Erythroblast (primary cell): ENCODE data around the gene RAP2A.

Experiments
- GATA1 ChIP-seq: IDR thresholded peaks from 2 replicates; pipeline ENCODE4 v1.6.1; 2011; ENCODE audit warnings: low read depth, mild to moderate bottlenecking, control low read depth, low read length, moderate library complexity
- POLR2A ChIP-seq: IDR thresholded peaks from 2 replicates; pipeline ENCODE4 v1.6.1; 2011; ENCODE audit warnings: mild to moderate bottlenecking, low read length

DNA sequence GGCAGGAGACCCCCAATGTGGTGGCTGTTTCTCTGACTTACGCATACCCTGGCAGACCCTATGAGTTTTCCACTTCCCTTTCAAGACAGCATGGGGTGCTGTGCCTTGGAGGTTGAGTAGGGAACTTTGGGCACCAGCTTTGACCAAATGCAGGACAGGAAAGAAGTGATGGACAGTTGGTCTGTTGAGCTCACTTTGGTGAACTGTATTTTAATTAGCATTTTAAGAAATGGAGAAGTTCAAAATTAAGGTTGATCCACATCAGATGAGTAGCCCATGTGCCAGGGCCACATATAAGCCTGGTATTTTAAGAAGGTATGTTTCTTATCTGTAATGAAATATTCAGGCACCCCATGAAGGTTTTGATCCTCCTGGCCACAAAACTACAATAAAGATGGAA, 46.1 kb upstream of the RAP2A start:
- no peak for TF ChIP-seq POLR2A
- no peak for TF ChIP-seq GATA1
